Measurements from ENCODE around the gene MAL. TPM values are rescaled to one million over a fixed set of nuclear protein-coding genes. Genes with fewer than 3 reads are reported as not detected.

The MAL gene
- polyA plus RNA-seq, 1 of the 3 experiments (the other 2 are of a cell fraction) = not detected

DNA sequence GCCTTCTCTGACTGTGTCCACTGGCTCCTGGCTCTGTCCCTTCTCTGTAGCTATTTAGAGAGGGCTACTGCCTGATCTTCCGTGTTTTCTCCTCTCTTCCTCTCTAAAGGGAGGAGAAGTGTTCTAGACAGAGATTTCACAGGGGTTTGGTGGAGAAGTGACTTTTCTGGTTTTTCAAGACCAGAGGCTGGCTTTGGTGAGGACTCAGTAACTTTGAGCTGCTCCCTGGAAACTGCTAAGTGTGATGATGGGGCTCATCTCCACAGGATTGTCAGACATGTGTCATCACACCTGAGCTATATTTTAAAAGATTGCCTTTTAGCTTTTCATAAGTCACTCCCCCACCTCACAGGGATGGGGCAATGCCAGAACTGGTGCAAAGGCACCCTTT, 6.2 kb downstream of the MAL start:
- ChIA-PET POLR2A (no interaction called here), CTCF (interaction anchor here (1.0 to 2.0 kb wide), 6 partner anchors 9 to 84 kb away, joined by 3 to 9 read pairs (median 5); no protein-coding TSS in a partner anchor)
- H3K9ac ChIP-seq = no peak overlapping the region
- peaks cover under 1% of the 10 kb centered on the region for H3F3A ChIP-seq (replicated peaks; ENCODE audit: insufficient read depth)
- H3K4me1 ChIP-seq (ENCODE audit: control insufficient read depth in 1 of 2, insufficient read depth in 2 of 2, low read depth in 1 of 2, low read length in 1 of 2) = peaks cover 0 to 3% of the 10 kb centered on the region in 2 experiments; a peak in 1 of 4 replicates
- WGBS (ENCODE audit: low lambda C conversion rate) = 12% methylated on average over 1 of the region's 1 CpG
- H2AFZ ChIP-seq (ENCODE audit: low read depth) = no peak overlapping the region
- H3K9me3 ChIP-seq = no peaks in the 10 kb centered on the region
- H3K79me2 ChIP-seq (ENCODE audit: insufficient read depth) = no peaks in the 10 kb centered on the region
- H3K4me2 ChIP-seq = no peak overlapping the region
- H4K20me1 ChIP-seq (ENCODE audit: insufficient read depth) = no peaks in the 10 kb centered on the region
- H3K27ac ChIP-seq (ENCODE audit: low read depth in 2 of 2, low read length in 1 of 2) = no peak overlapping the region
- H3K27me3 ChIP-seq (ENCODE audit: insufficient read depth) = peaks cover 62% of the 10 kb centered on the region
- no peak for DNase-seq
- TF ChIP-seq SMC3 (IDR thresholded peaks at IDR 0.05; ENCODE audit: low read depth, low read length) = no peak
- TF ChIP-seq YY1 (IDR thresholded peaks at IDR 0.05; ENCODE audit: low read depth) = no peak
- TF ChIP-seq RFX5 (IDR thresholded peaks at IDR 0.05; ENCODE audit: low read length) = no peak
- no peak overlapping the region for H3K4me3 ChIP-seq (ENCODE audit: low read depth in 2 of 2, low read length in 1 of 2)
- H3K9me2 ChIP-seq = no peaks in the 10 kb centered on the region
- no peaks in the 10 kb centered on the region for H3K36me3 ChIP-seq (replicated peaks in 1 of 2; ENCODE audit: control insufficient read depth in 1 of 2, insufficient read depth in 2 of 2, low read length in 1 of 2)

DNA sequence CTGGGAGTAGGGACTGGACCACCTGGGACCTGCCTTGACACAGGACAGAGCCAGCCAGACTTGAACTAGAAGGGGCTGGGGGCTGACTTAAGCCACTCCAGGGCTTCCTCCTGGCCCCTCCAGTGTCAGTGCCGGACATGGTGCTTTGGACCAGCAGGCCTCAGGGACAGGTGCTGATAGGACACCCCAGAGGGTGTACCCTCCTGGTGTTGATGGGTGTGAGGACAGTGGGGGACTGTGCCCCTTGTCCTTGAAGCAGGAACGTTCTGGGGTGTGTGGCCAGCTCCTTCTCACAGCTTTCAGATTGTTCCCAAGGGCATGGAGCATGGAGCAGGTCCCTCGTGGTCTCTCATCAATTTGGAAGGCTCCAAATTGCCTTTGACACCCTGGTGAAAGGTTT, 6.8 kb downstream of the MAL start:
- ChIA-PET POLR2A (no interaction called here), CTCF (interaction anchor here (1.0 to 2.0 kb wide), 5 partner anchors 10 to 84 kb away, joined by 3 to 9 read pairs (median 6); no protein-coding TSS in a partner anchor)
- Histone ChIP-seq H3K36me3 (replicated peaks in 1 of 2; ENCODE audit: control insufficient read depth in 1 of 2, insufficient read depth in 2 of 2, low read length in 1 of 2) (no peaks in the 10 kb centered on the region), H3K4me3 (ENCODE audit: low read depth in 2 of 2, low read length in 1 of 2) (no peak overlapping the region), H3K9me3 (no peaks in the 10 kb centered on the region), H3K9ac (no peak overlapping the region), H4K20me1 (ENCODE audit: insufficient read depth) (no peaks in the 10 kb centered on the region), H3K4me1 (ENCODE audit: control insufficient read depth in 1 of 2, insufficient read depth in 2 of 2, low read depth in 1 of 2, low read length in 1 of 2) (peaks cover 0 to 3% of the 10 kb centered on the region in 2 experiments; a peak in 1 of 4 replicates), H3K27me3 (ENCODE audit: insufficient read depth) (peaks cover 55% of the 10 kb centered on the region; the same call in 1 of the 2 replicates), H3F3A (replicated peaks; ENCODE audit: insufficient read depth) (peaks cover 6% of the 10 kb centered on the region), H3K27ac (ENCODE audit: low read depth in 2 of 2, low read length in 1 of 2) (no peak overlapping the region), H3K4me2 (no peak overlapping the region), H2AFZ (ENCODE audit: low read depth) (no peak overlapping the region), H3K9me2 (no peaks in the 10 kb centered on the region), H3K79me2 (ENCODE audit: insufficient read depth) (no peaks in the 10 kb centered on the region)
- DNase-seq = no peak
- WGBS (ENCODE audit: low lambda C conversion rate) = 20% methylated on average over 1 of the region's 3 CpGs
- TF ChIP-seq RFX5 (IDR thresholded peaks at IDR 0.05; ENCODE audit: low read length) = no peak
- TF ChIP-seq REST (IDR thresholded peaks at IDR 0.05; ENCODE audit: low read depth, low read length) = no peak
- TF ChIP-seq FOXM1 (IDR thresholded peaks at IDR 0.05; ENCODE audit: low read depth) = no peak
- TF ChIP-seq RXRA (IDR thresholded peaks at IDR 0.05; ENCODE audit: borderline replicate concordance, low read depth) = no peak
- no peak for TF ChIP-seq JUND (IDR thresholded peaks at IDR 0.05)
- TF ChIP-seq FOXJ3 (CRISPR knock-in tag; IDR thresholded peaks at IDR 0.05) = no peak
- no peak for TF ChIP-seq MAX (IDR thresholded peaks at IDR 0.05; ENCODE audit: low read depth)
- no peak for TF ChIP-seq RAD21 (IDR thresholded peaks at IDR 0.05; ENCODE audit: low read length)
- TF ChIP-seq, protein P1, sequence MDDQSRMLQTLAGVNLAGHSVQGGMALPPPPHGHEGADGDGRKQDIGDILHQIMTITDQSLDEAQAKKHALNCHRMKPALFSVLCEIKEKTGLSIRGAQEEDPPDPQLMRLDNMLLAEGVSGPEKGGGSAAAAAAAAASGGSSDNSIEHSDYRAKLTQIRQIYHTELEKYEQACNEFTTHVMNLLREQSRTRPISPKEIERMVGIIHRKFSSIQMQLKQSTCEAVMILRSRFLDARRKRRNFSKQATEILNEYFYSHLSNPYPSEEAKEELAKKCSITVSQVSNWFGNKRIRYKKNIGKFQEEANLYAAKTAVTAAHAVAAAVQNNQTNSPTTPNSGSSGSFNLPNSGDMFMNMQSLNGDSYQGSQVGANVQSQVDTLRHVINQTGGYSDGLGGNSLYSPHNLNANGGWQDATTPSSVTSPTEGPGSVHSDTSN (IDR thresholded peaks at IDR 0.05) = no peak

Data from SK-N-SH (cell line).